ENCODE results near the gene CAMK1D. TPM values are rescaled to one million over a fixed set of nuclear protein-coding genes. Genes with fewer than 3 reads are reported as not detected.

The CAMK1D gene
- total RNA-seq, 1 experiment from 2014 or later, result 3.8 TPM

DNA sequence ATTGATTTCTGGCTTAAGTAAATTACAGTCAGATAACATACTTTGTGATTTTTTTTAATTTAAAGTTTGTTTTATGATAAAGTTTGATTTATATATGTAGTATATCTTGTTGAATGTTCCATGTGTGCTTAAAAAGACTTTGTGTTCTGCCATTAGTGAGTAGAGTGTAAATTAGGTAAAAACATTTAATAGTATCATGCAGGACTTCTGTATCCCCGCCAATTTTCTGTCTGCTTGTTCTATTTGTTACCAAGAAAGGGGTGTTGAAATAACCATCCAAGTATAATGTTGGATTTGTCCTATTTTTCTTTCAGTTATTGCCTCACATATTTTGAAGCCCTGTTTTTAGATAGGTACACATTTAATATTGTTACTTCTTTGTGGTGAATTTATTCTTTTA is 172.1 kb downstream of the CAMK1D start:
- DNase-seq (ENCODE audit: low read depth in 1 of 2, low spot score in 2 of 2), result no peak
- no peaks in the 10 kb centered on the region for H3K36me3 ChIP-seq
- no peaks in the 10 kb centered on the region for H3K4me1 ChIP-seq (replicated peaks)
- no peak overlapping the region for H3K27ac ChIP-seq
- no peaks in the 10 kb centered on the region for H3K27me3 ChIP-seq (replicated peaks)
- H3K4me3 ChIP-seq, result no peak overlapping the region
- H3K9me3 ChIP-seq (replicated peaks), result no peaks in the 10 kb centered on the region

DNA sequence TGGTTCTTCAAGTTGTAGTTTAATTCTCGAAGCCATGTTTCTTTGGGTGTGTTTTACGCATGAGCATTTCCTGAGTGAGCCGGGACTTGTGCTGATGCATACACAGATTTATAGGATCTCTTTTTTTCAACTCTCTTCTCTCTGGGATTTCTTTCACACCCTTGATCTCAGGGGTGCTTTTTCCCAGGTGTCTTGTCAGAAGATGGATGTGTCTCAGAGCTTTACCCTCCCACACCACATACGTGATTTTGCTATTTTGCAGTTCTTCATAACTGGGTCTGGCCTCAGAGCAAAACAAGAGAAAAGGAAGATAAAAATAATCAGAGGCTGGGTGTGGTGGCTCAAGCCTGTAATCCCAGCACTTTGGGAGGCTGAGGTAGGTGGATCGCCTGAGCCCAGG is 177.0 kb downstream of the CAMK1D start:
- Histone ChIP-seq H3K4me3 (no peak overlapping the region), H3K36me3 (no peaks in the 10 kb centered on the region), H3K27ac (no peak overlapping the region), H3K9me3 (replicated peaks) (no peaks in the 10 kb centered on the region), H3K27me3 (replicated peaks) (no peaks in the 10 kb centered on the region), H3K4me1 (replicated peaks) (no peaks in the 10 kb centered on the region)
- DNase-seq (ENCODE audit: low read depth in 1 of 2, low spot score in 2 of 2), result peak in 1 of 2 experiments; percentile 2

DNA sequence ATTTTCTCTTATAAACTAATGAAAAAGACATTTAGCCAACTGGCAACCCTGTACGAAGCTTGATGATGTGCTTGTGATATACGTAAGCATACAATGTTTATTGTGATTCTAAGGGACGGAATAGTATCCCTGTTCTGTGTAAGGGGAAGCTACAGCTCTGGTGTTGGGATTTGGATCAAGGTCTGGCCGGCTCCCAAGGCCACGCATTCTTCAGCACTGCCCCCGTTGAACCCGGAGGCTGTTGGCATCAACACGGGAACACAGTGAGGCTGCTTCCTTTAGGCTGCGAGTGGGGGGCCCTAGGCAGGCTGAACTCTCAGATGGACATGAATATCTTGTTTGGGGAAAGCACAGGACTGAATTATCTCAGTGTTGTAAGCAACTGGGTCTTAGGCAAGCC is 180.6 kb downstream of the CAMK1D start:
- Histone ChIP-seq H3K27ac (no peak overlapping the region), H3K4me3 (no peak overlapping the region), H3K27me3 (replicated peaks) (no peaks in the 10 kb centered on the region), H3K36me3 (no peaks in the 10 kb centered on the region), H3K9me3 (replicated peaks) (no peaks in the 10 kb centered on the region), H3K4me1 (replicated peaks) (peaks cover 20% of the 10 kb centered on the region)
- peak in 1 of 2 experiments; percentile 19 for DNase-seq (ENCODE audit: low read depth in 1 of 2, low spot score in 2 of 2)

DNA sequence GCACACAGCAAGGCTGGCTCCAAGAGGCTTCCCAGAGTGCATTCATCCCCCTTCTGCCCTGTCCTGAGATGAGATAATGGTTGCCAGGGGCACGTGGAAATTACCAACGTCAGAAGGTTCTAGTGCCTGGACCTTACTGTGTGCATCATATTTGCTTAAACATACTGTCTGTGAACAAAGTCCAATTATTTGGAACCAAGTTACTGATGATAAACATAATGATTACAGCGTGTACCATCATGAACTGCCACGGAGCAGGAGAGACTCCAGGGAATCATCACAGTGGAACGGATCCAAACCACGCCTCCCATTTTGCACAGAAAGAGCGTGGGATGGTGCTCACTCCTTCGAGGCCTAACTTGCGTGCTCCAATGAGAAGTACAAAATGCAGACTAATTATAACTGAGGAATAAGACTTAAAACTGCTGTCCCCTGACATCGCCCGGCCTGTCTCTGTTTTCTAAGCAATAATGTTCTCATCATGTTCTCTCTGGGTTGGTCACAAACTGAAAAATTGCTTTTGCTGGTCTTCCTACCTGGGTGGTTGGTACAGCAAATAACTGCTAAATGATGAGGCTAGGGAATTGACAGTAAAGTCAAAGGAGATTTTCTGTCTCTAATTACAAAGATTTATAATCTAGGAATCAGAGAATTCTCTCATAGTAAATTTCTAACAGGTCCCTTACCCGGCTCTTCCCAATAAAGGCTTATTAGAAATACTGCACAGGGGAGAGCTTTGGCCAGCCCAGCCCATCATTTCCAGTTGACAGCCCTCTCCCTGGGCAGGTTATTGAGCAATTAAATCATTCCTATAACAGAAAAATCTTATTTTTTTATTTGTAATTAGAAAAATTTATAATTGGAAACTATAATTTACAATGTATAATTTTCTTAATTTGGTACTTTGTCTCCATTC is 182.2 kb downstream of the CAMK1D start:
- peaks cover 22% of the 10 kb centered on the region for H3K4me1 ChIP-seq (replicated peaks)
- H3K27ac ChIP-seq, result no peak overlapping the region
- peak in 1 of 2 experiments; percentile 15 for DNase-seq (ENCODE audit: low read depth in 1 of 2, low spot score in 2 of 2)
- H3K4me3 ChIP-seq, result no peak overlapping the region
- H3K27me3 ChIP-seq (replicated peaks), result no peaks in the 10 kb centered on the region
- no peaks in the 10 kb centered on the region for H3K9me3 ChIP-seq (replicated peaks)
- no peaks in the 10 kb centered on the region for H3K36me3 ChIP-seq

DNA sequence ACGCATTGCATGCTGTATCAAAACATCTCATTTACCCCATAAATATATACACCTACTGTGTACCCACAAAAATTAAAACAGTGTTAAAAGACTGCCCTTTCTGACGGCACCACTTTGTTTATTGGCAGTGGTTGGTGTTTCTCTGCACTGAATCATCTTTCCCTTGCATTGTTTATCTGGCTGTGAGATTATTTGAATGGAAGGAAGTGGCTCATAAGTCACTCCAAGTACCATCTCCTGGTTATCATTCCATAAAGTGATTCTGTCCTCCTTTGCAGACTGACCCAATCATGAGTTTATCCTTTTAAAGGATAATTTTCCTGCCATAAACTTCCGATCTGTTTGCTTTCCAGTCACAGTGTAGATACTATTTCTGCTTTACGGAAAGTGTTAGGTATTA is 183.8 kb downstream of the CAMK1D start:
- Histone ChIP-seq H3K36me3 (no peaks in the 10 kb centered on the region), H3K27me3 (replicated peaks) (no peaks in the 10 kb centered on the region), H3K4me1 (replicated peaks) (peaks cover 22% of the 10 kb centered on the region), H3K27ac (no peak overlapping the region), H3K4me3 (no peak overlapping the region), H3K9me3 (replicated peaks) (no peaks in the 10 kb centered on the region)
- DNase-seq (ENCODE audit: low read depth in 1 of 2, low spot score in 2 of 2), result peak in 1 of 2 experiments; percentile 43

DNA sequence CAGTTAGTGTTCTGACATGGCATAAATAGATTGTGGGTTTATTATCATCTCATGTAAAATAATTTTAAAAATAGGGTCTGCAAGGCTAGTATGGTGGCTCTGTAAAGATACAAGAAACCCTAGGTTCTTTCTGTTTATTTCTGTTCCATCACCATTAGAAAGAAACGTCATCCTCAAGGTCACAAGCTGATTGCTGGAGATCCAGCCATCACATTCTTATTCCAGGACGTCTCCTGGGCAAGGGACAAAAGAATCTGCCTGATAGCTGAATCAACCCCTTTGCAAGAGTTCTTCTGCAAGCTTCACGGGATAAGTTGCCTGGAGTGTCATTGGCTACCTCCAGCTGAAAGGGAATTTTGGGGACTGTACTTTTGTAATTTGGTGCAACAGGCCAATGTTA is 184.4 kb downstream of the CAMK1D start:
- DNase-seq (ENCODE audit: low read depth in 1 of 2, low spot score in 2 of 2), result no peak
- H3K27ac ChIP-seq, result no peak overlapping the region
- H3K4me3 ChIP-seq, result no peak overlapping the region
- H3K4me1 ChIP-seq (replicated peaks), result peaks cover 22% of the 10 kb centered on the region
- H3K27me3 ChIP-seq (replicated peaks), result no peaks in the 10 kb centered on the region
- no peaks in the 10 kb centered on the region for H3K9me3 ChIP-seq (replicated peaks)
- H3K36me3 ChIP-seq, result no peaks in the 10 kb centered on the region

DNA sequence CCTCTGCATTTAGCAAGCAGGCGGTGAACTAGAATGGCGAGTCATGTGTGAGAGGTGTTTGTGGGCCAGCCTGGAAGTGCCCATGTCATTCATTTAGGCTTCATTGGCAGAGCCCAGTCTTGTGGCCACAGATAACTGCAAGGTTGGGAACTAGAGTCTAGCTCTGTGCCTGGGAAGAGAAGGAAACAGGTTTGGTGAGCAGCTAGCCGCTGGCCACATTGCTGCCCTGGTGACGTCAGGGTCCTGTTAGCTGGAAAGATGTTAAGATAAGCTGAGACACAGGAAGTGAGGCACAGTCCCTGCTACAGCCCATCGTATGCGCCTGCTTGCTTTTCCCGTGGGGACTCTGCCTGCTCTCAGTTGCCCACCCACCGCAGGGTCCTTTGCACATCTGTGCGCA is 185.5 kb downstream of the CAMK1D start:
- Histone ChIP-seq H3K27ac (no peak overlapping the region), H3K4me3 (no peak overlapping the region), H3K27me3 (replicated peaks) (no peaks in the 10 kb centered on the region), H3K9me3 (replicated peaks) (no peaks in the 10 kb centered on the region), H3K4me1 (replicated peaks) (peaks cover 22% of the 10 kb centered on the region), H3K36me3 (no peaks in the 10 kb centered on the region)
- peak in 1 of 2 experiments; percentile 40 for DNase-seq (ENCODE audit: low read depth in 1 of 2, low spot score in 2 of 2)

DNA sequence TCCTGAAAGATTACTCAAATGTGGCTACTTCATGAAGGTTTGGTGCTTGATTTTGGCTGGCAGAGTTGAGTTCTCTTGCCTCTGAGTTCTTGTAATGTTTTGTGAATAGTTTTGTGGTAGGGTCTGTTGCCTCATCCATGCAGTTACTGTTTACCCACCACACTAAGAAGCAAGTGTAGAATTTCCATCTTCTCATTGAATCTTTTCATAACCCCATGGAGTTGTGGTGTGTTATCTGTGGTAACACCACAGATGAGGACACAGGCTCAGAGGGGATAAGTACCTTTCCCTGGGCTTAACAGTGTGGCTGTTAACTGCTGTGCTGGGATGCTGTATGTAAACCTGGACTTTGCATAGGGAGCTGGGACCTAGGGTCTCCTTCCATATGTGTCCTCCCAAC is 186.3 kb downstream of the CAMK1D start:
- Histone ChIP-seq H3K4me1 (replicated peaks) (peaks cover 22% of the 10 kb centered on the region), H3K36me3 (no peaks in the 10 kb centered on the region)

DNA sequence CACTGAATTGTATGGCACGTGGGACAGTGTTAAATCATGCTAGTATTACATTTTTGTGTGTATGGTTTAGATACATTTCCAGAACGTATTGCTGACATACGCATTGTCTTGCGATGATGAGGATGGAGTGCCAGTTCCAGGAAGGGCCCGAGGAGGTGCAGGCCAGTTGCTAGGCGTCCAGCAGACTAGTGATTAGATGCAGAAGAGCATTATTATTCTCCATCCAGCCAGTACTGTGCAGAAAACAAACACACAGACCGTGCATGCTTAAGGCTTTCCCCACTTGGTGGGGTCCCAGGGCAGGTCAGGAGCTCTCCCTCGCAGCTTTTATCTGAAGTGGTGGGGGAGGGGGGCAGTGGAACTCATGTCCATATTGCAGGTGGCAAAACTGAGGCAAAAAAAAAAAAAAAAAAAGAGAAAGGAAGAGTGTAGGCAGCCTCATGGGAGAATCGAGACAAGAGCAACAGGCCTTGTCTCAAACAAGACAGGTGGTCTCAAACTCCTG is 189.2 kb downstream of the CAMK1D start:
- H3K36me3 ChIP-seq, result no peaks in the 10 kb centered on the region
- H3K27me3 ChIP-seq (replicated peaks), result no peaks in the 10 kb centered on the region
- no peak overlapping the region for H3K27ac ChIP-seq
- peaks cover 13% of the 10 kb centered on the region for H3K4me1 ChIP-seq (replicated peaks)
- no peak overlapping the region for H3K4me3 ChIP-seq
- no peaks in the 10 kb centered on the region for H3K9me3 ChIP-seq (replicated peaks)
- DNase-seq (ENCODE audit: low read depth in 1 of 2, low spot score in 2 of 2), result no peak

More for the DNA sequence above, 186.3 kb downstream of the CAMK1D start:
- Histone ChIP-seq H3K27ac (no peak overlapping the region), H3K27me3 (replicated peaks) (no peaks in the 10 kb centered on the region), H3K9me3 (replicated peaks) (no peaks in the 10 kb centered on the region), H3K4me3 (no peak overlapping the region)
- DNase-seq (ENCODE audit: low read depth in 1 of 2, low spot score in 2 of 2), result no peak

DNA sequence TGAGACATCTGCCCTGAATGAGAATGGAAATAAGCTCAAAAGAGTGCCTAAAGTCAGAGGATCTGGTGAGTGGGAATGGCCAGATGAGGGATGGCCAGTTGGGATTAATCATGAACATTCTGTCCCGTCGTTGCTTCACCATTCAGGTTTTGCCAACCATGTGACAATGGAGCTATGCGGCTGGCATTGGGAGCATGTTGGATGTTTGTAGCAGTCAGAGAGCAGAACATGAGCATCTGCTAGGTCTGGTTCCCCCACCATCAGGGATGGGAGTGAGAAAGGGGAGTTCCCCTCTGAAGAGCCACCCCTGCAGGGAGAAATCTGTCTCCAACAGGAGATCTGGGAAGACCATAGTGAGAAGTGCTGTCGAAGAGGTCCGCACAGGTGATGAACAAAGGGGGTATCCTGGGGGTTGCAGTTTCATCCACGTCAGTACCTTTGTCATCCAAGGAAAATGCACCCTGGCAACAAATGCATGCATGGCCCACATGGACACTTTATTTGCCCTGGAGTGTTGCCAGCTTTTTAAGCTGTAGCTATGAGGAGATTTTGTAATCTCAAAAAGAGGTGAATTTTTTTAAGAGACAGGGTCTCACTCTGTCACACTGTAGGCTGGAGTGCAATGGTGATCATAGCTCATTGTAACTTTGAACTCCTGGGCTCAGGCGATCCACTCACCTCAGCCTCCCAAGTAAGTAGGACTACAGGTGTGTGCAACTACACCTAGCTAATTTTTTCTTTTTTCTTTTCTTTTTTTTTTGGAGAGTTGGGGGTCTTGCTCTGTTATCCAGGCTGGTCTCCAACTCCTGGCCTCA is 190.2 kb downstream of the CAMK1D start:
- peaks cover 6% of the 10 kb centered on the region for H3K4me1 ChIP-seq (replicated peaks)
- DNase-seq (ENCODE audit: low read depth in 1 of 2, low spot score in 2 of 2), result no peak
- no peaks in the 10 kb centered on the region for H3K9me3 ChIP-seq (replicated peaks)
- H3K27me3 ChIP-seq (replicated peaks), result no peaks in the 10 kb centered on the region
- no peaks in the 10 kb centered on the region for H3K36me3 ChIP-seq
- H3K4me3 ChIP-seq, result no peak overlapping the region
- no peak overlapping the region for H3K27ac ChIP-seq

DNA sequence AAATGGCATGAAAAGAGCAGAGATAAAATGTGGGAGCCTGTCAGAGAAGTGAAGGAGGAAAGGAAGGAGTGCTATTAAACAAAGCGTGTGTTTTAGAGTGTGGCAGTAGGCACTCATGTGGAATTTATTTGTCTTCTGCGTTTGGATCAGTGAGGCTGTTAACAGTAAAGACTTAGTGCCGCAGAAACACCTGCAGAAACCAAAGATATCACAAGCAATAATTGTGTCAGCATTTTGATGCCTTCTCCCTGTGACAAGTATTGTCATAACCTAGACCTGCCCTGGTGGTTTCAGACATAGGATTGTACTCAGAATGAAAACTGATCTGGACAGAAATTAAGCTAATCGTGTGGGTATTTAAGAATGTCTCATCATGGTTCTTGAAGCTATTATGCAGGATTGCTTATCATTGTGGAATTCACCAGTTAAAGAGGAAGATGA is 191.0 kb downstream of the CAMK1D start:
- no peaks in the 10 kb centered on the region for H3K4me1 ChIP-seq (replicated peaks)
- no peaks in the 10 kb centered on the region for H3K36me3 ChIP-seq
- no peak overlapping the region for H3K4me3 ChIP-seq
- DNase-seq (ENCODE audit: low read depth in 1 of 2, low spot score in 2 of 2), result no peak
- no peaks in the 10 kb centered on the region for H3K27me3 ChIP-seq (replicated peaks)
- H3K27ac ChIP-seq, result no peak overlapping the region
- no peaks in the 10 kb centered on the region for H3K9me3 ChIP-seq (replicated peaks)

DNA sequence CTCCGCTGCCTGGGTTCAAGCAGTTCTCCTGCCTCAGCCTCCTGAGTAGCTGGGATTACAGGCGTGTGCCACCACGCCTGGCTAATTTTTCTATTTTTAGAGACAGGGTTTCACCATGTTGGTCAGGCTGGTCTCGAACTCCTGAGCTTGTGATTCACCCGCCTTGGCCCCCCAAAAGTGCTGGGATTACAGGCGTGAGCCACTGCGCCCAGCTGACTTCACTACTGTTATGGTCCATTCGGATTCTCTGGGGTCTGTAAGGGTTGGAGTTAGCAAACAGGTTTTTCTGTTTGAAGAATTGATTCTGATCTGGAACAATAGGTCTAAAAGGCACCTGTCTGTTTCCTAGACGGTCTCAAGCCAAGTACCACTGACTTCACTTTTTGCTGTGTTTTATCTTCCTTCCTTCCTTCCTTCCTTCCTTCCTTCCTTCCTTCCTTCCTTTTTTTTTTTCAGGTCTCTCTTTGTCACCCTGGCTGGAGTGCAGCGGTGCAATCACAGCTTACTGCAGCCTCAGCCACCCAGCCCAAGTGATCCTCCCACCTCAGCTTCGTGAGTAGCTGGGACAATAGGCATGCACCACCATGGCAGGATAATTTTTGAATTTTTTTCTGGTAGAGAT is 192.2 kb downstream of the CAMK1D start:
- Histone ChIP-seq H3K27ac (no peak overlapping the region), H3K27me3 (replicated peaks) (no peaks in the 10 kb centered on the region), H3K9me3 (replicated peaks) (no peaks in the 10 kb centered on the region), H3K36me3 (no peaks in the 10 kb centered on the region), H3K4me1 (replicated peaks) (no peaks in the 10 kb centered on the region), H3K4me3 (no peak overlapping the region)
- no peak for DNase-seq (ENCODE audit: low read depth in 1 of 2, low spot score in 2 of 2)

DNA sequence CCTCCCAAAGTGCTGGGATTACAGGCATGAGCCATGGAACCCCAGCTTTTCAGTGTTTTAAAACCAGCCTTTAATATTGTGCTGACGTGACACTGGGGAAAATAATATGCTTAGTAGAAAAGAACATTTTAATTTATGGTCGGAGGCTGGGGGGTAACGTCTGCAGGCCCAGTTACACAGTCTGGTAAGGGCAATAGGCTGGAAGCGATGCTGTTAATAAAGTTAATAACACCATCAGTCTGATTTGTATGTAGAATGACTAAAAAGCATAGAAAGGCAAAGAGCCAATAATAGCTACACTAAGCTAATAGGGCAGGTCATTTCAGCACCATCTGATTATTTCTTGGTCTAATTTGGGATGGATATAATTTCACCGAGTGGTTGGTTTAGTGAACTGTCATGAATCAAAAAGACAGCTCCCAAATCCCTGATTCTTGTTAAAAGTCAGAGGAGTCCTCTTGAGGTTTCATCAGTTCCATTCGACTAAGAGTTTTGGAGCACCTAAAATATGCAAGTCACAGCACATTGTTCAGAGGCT is 192.9 kb downstream of the CAMK1D start:
- H3K4me1 ChIP-seq (replicated peaks), result no peaks in the 10 kb centered on the region
- H3K9me3 ChIP-seq (replicated peaks), result no peaks in the 10 kb centered on the region
- DNase-seq (ENCODE audit: low read depth in 1 of 2, low spot score in 2 of 2), result no peak
- no peak overlapping the region for H3K27ac ChIP-seq
- no peak overlapping the region for H3K4me3 ChIP-seq
- no peaks in the 10 kb centered on the region for H3K36me3 ChIP-seq
- no peaks in the 10 kb centered on the region for H3K27me3 ChIP-seq (replicated peaks)

Data from SJSA1 (cell line).